ENCODE results near the gene OR2S2. TPM values are rescaled to one million over a fixed set of nuclear protein-coding genes. Genes with fewer than 3 reads are reported as not detected.
"Not testable (repeated sequence)": the region's sequence is repeated elsewhere in the genome, so short reads cannot be mapped to it uniquely, and the experiment has no call there.

OR2S2 gene
- not detected for total RNA-seq

DNA sequence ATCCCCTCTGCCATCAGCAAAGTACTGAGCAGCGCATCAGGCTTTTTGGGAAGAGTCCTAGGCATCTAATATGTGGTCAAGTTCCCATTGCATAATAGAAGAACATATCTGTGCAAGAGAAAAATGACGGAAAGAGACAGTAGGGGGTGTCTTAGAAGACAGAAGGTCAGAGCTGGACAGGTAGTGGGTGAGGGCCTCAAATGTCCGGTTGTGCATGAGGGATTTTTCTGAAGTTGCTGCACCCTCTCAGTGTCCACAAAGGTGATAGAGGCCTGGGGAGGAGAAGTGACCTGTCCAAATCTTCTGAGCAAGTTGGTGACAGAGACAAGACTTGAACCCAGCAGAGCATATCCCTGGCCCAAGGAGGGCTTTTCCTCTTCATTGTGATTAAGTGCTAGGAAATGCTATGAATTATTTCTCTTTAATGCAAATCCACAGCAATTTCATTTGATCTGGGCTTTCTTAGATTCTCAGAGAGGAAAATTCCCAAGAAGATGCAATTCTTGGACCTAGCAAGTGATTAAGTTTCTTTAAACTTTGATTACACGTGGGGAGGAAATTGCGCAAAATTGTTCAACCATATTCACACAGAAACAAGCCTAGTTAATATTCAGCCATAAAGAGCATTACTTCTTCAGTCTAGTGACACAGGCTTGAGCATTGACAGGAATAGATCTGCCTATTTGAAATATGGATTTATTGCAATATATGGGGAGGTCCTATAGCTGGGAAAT lies at the start of gene OR2S2:
OR2S2 (minus strand) TSS at position 51 of the 734 bp plus-strand sequence. CDS start 56 bp downstream, outside the sequence.
- Mint-ChIP-seq H3K27ac (no peak within 1 kb of the TSS), H3K9me3 (no peaks in the 10 kb centered on the region), H3K36me3 (ENCODE audit: low read depth) (no peaks in the 10 kb centered on the region), H3K4me1 (ENCODE audit: low read depth) (no peaks in the 10 kb centered on the region), H3K27me3 (ENCODE audit: low read depth) (no peaks in the 10 kb centered on the region), H3K4me3 (no peak within 1 kb of the TSS)
- intact Hi-C loops (cut with micrococcal nuclease), result no loop called here
- CTCF ChIA-PET, result interaction anchor here (0.5 to 4.2 kb wide), 9 partner anchors 9 to 375 kb away, joined by 3 to 59 read pairs (median 6); no protein-coding TSS in a partner anchor
- DNase-seq, result no peak

GRCh38 chr9:36007316-36007708 lies 49.4 kb upstream of the OR2S2 start:
- peaks cover 5% of the 10 kb centered on the region for H3K27me3 Mint-ChIP-seq (ENCODE audit: low read depth)
- no peak overlapping the region for H3K4me3 Mint-ChIP-seq
- H3K27ac Mint-ChIP-seq, result no peak overlapping the region
- intact Hi-C loops (cut with micrococcal nuclease), result loop anchor here (1.0 to 5.0 kb wide), 3 partner anchors 45 to 95 kb away; no protein-coding TSS in a partner anchor
- H3K36me3 Mint-ChIP-seq (ENCODE audit: low read depth), result no peaks in the 10 kb centered on the region
- no peaks in the 10 kb centered on the region for H3K9me3 Mint-ChIP-seq
- no peak for DNase-seq
- CTCF ChIA-PET, result interaction anchor here (0.7 to 7.1 kb wide), 22 partner anchors 13 to 217 kb away, joined by 3 to 107 read pairs (median 5); partner anchors contain the start of genes CLTA and RECK
- peaks cover 22% of the 10 kb centered on the region for H3K4me1 Mint-ChIP-seq (ENCODE audit: low read depth)

- Mint-ChIP-seq H3K36me3 (ENCODE audit: low read depth) (no peaks in the 10 kb centered on the region), H3K27ac (no peak overlapping the region), H3K4me3 (no peak overlapping the region), H3K4me1 (ENCODE audit: low read depth) (peaks cover 22% of the 10 kb centered on the region), H3K27me3 (ENCODE audit: low read depth) (peaks cover 5% of the 10 kb centered on the region), H3K9me3 (no peaks in the 10 kb centered on the region)
- DNase-seq, result no peak
- intact Hi-C loops (cut with micrococcal nuclease), result loop anchor here (1.0 to 5.0 kb wide), 3 partner anchors 46 to 94 kb away; no protein-coding TSS in a partner anchor
- CTCF ChIA-PET, result interaction anchor here (0.7 to 7.1 kb wide), 19 partner anchors 12 to 216 kb away, joined by 3 to 107 read pairs (median 7); partner anchors contain the start of genes CLTA and RECK
Measured at GRCh38 chr9:36006549-36007315, 48.8 kb upstream of the OR2S2 start.

GRCh38 chr9:36005891-36006290 lies 47.9 kb upstream of the OR2S2 start:
- intact Hi-C loops (cut with micrococcal nuclease), result loop anchor here (5.0 kb wide), 2 partner anchors 46 to 94 kb away; no protein-coding TSS in a partner anchor
- Mint-ChIP-seq H3K4me3 (no peak overlapping the region), H3K36me3 (ENCODE audit: low read depth) (no peaks in the 10 kb centered on the region), H3K27ac (no peak overlapping the region), H3K27me3 (ENCODE audit: low read depth) (peaks cover 7% of the 10 kb centered on the region), H3K4me1 (ENCODE audit: low read depth) (peaks cover 22% of the 10 kb centered on the region), H3K9me3 (no peaks in the 10 kb centered on the region)
- CTCF ChIA-PET, result interaction anchor here (1.0 to 7.1 kb wide), 3 partner anchors 16 to 53 kb away, joined by 12 to 107 read pairs (median 17); no protein-coding TSS in a partner anchor
- no peak for DNase-seq

GRCh38 chr9:35998333-35998732 lies 40.4 kb upstream of the OR2S2 start:
- Mint-ChIP-seq H3K27ac (no peak overlapping the region), H3K4me3 (no peak overlapping the region), H3K9me3 (peaks cover 10% of the 10 kb centered on the region), H3K4me1 (ENCODE audit: low read depth) (no peaks in the 10 kb centered on the region), H3K27me3 (ENCODE audit: low read depth) (peaks cover 9% of the 10 kb centered on the region), H3K36me3 (ENCODE audit: low read depth) (peaks cover 1% of the 10 kb centered on the region)
- CTCF ChIA-PET, result no interaction called here
- intact Hi-C loops (cut with micrococcal nuclease), result no loop called here
- no peak for DNase-seq

DNA sequence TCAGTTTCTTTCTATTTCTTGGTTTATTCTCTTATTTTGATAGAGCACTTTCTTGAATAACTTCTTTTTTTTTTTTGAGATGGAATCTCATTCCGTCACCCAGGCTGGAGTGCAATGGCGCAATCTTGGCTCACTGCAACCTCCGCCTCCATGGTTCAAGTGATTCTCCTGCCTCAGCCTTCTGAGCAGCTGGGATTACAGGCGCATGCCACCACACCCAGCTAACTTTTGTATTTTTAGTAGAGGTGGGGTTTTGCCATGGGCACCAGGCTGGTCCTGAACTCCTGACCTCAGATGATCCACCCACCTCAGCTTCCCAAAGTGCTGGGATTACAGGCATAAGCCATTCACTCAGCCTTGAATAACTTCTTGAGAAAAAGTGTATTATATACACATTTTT lies 39.1 kb upstream of the OR2S2 start:
- H3K4me3 Mint-ChIP-seq; intact Hi-C loops (cut with micrococcal nuclease); H3K27ac Mint-ChIP-seq; DNase-seq; H3K36me3 Mint-ChIP-seq (ENCODE audit: low read depth); H3K27me3 Mint-ChIP-seq (ENCODE audit: low read depth); CTCF ChIA-PET; H3K4me1 Mint-ChIP-seq (ENCODE audit: low read depth): not testable (repeated sequence)
- peaks cover 10% of the 10 kb centered on the region for H3K9me3 Mint-ChIP-seq

- Mint-ChIP-seq H3K27me3 (ENCODE audit: low read depth) (peaks cover 9% of the 10 kb centered on the region), H3K4me3 (no peak overlapping the region), H3K4me1 (ENCODE audit: low read depth) (no peaks in the 10 kb centered on the region), H3K9me3 (peaks cover 10% of the 10 kb centered on the region), H3K27ac (no peak overlapping the region), H3K36me3 (ENCODE audit: low read depth) (peaks cover 1% of the 10 kb centered on the region)
- no peak for DNase-seq
- intact Hi-C loops (cut with micrococcal nuclease), result no loop called here
- CTCF ChIA-PET, result interaction anchor here (0.6 kb wide), 1 partner anchor 120 kb away, joined by 3 read pairs; no protein-coding TSS in a partner anchor
Measured at GRCh38 chr9:35996358-35996970, 38.5 kb upstream of the OR2S2 start.

DNA sequence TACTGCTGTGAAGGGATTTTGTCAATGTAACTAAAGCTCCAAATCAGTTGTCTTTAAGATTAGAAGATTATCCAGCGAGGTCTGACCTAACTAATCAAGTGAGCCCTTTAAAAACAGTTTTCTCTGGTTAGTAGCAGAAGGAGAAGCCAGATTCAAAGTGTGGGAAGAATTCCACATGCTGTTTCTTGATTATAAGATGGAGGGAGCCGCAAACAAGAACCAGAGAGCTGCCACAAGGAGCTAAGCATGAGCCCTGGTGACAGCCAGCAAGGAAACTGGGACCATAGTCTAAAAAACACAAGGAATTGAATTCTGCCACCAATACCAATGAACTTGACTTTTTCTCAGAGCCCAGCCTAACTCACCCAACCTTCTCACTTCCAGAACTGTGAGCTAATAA lies 37.0 kb upstream of the OR2S2 start:
- Mint-ChIP-seq H3K27me3 (ENCODE audit: low read depth) (peaks cover 5% of the 10 kb centered on the region), H3K4me1 (ENCODE audit: low read depth) (no peaks in the 10 kb centered on the region), H3K9me3 (peaks cover 10% of the 10 kb centered on the region), H3K36me3 (ENCODE audit: low read depth) (peaks cover 1% of the 10 kb centered on the region), H3K4me3 (no peak overlapping the region), H3K27ac (no peak overlapping the region)
- intact Hi-C loops (cut with micrococcal nuclease), result no loop called here
- DNase-seq, result no peak
- CTCF ChIA-PET, result interaction anchor here (0.7 to 2.6 kb wide), 3 partner anchors 13 to 153 kb away, joined by 6 to 13 read pairs (median 9); no protein-coding TSS in a partner anchor

- H3K9me3 Mint-ChIP-seq, result peaks cover 10% of the 10 kb centered on the region
- intact Hi-C loops (cut with micrococcal nuclease), result no loop called here
- DNase-seq, result no peak
- no peak overlapping the region for H3K4me3 Mint-ChIP-seq
- peaks cover 1% of the 10 kb centered on the region for H3K36me3 Mint-ChIP-seq (ENCODE audit: low read depth)
- CTCF ChIA-PET, result interaction anchor here (0.7 to 2.6 kb wide), 4 partner anchors 11 to 154 kb away, joined by 3 to 13 read pairs (median 8); no protein-coding TSS in a partner anchor
- H3K27me3 Mint-ChIP-seq (ENCODE audit: low read depth), result peaks cover 5% of the 10 kb centered on the region
- no peak overlapping the region for H3K27ac Mint-ChIP-seq
- H3K4me1 Mint-ChIP-seq (ENCODE audit: low read depth), result no peaks in the 10 kb centered on the region
Measured at GRCh38 chr9:35993976-35994720, 36.2 kb upstream of the OR2S2 start.

GRCh38 chr9:35993136-35993535 lies 35.2 kb upstream of the OR2S2 start:
- CTCF ChIA-PET, result interaction anchor here (1.1 to 2.6 kb wide), 2 partner anchors 15 to 41 kb away, joined by 3 to 13 read pairs; no protein-coding TSS in a partner anchor
- DNase-seq; H3K9me3 Mint-ChIP-seq; H3K27me3 Mint-ChIP-seq (ENCODE audit: low read depth); H3K4me3 Mint-ChIP-seq; H3K27ac Mint-ChIP-seq; H3K4me1 Mint-ChIP-seq (ENCODE audit: low read depth); intact Hi-C loops (cut with micrococcal nuclease); H3K36me3 Mint-ChIP-seq (ENCODE audit: low read depth): not testable (repeated sequence)

DNA sequence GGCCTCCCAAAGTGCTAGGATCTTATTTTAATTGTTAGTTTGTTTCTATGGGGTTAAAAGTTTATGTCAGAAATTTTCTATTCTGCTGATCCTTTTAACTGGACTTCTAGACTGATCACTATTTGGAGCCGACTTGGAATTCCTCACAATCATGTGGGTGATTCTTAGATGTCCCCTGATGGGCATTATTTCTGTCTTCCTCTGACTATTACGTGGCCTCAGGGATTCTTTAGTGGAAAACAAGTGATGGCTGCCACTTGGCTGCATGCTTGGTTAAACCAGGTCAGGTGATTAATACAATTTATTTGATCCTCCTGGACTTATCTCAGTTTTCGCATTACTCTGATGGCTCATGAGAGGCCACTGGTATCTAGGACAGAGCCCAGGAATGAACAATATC lies 32.2 kb upstream of the OR2S2 start:
- no peak for DNase-seq
- H3K9me3 Mint-ChIP-seq, result no peaks in the 10 kb centered on the region
- peaks cover 9% of the 10 kb centered on the region for H3K27me3 Mint-ChIP-seq (ENCODE audit: low read depth)
- no peaks in the 10 kb centered on the region for H3K4me1 Mint-ChIP-seq (ENCODE audit: low read depth)
- intact Hi-C loops (cut with micrococcal nuclease), result no loop called here
- H3K27ac Mint-ChIP-seq, result no peak overlapping the region
- no peak overlapping the region for H3K4me3 Mint-ChIP-seq
- H3K36me3 Mint-ChIP-seq (ENCODE audit: low read depth), result no peaks in the 10 kb centered on the region
- CTCF ChIA-PET, result interaction anchor here (0.7 kb wide), 1 partner anchor 18 kb away, joined by 4 read pairs; no protein-coding TSS in a partner anchor
